HG03095 (cell line): Measurements from ENCODE around the gene KLC4.
"Not testable (repeated sequence)": the region's sequence is repeated elsewhere in the genome, so short reads cannot be mapped to it uniquely, and the experiment has no call there.

Source experiments
- ATAC-seq: cut with Tn5 transposase; IDR thresholded peaks from one replicate; pipeline ENCODE4 v1.9.1; 2021; ENCODE audit warnings: moderate library complexity; ENCODE audit not compliant: unreplicated experiment

The KLC4 gene

DNA sequence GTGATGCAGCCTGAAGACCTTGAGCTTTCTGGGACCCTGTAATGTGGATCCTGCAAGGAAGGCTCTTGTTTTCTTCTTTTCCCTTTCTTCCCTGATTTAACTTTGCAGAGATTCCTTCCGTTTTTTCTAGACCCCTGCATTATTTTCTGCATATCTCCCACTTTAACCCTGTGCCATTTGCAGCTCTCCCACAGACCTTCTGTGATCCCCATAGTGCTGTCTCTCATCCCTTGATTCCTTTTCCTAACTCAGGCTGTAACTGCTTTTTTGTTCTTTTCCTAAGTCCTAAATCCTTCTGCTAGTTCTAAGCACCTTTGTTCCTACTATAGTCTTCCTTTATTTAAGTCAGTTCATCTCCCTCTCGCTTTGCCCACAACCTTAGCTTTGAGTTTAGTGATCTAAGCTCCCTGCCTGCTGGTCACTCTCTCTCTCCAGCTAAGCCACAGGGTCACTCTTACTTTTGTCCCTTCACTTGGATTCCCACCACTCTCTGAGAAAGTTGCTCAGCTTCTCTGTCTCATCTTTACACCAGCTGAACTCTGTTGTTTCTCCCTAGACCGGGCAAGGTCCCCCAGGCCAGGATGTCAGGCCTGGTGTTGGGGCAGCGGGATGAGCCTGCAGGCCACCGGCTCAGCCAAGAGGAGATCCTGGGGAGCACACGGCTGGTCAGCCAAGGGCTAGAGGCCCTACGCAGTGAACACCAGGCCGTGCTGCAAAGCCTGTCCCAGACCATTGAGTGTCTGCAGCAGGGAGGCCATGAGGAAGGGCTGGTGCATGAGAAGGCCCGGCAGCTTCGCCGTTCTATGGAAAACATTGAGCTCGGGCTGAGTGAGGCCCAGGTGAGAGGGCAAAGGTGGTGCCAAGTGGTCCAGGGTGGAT lies 1.6 kb downstream of the KLC4 start:
- no peak for ATAC-seq

DNA sequence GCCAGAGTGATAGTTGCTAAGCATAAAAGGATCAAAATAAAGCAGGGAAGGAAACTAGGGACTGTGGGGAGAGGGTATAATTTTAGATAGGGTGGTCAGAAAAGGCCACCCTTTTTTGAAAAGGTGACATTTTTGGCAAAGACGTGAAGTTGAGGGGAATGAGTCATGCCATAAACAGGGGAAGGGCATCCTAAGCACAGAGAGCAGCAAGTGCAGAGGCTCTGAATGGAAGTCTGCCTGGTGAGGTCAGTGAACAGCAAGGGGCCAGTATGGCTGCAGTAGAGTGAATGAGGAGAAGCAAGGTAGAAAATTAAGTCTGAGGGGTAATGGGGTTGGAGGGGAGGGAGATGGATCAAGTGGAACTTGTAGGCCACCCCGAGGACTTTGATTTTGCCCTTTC lies 2.4 kb downstream of the KLC4 start:
- ATAC-seq: no peak

- no peak for ATAC-seq
Observed at GRCh38 chr6:43062818-43063217, 3.4 kb downstream of the KLC4 start.

GRCh38 chr6:43070028-43070632 lies 10.7 kb downstream of the KLC4 start:
- ATAC-seq: no peak

DNA sequence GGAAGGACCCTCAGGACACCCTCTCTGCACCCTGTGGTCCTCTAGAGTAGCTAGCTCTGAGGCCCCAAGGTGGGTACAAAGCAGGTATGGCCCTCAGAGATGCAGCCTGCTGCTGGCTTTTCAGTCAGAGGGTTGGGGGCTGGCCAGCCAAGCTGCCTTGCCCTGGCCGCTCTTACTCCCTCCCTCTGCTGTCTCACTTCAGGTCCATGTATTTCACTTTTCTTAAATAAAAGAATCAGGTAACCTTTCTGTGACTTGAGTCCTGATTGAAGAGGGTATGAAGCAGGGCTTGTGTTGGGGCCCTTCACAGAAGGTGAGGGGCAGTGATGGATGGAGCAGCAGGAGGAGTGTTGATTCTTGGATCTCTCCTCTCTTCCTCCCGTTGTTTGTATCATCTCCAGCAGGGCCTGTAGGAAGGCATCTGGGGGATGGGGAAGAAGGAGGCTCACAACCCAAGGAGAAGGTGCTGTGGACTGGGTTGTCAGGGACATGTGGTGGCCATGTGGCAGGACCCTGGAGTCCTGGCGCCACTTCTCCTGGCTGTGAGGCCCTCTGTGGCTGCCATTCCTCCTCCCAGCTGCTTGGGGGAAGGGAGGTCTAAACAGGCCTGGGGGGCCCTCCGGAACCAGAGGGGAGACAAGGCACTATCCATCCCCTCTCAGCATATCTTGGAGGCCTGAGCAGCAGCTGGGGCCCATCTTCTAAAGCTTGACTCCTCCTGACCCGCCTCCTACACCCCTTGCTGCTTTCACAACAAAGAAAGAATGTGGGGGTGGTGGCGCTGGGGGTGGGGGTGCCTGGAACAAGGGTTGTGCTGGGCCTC lies 15.6 kb downstream of the KLC4 start:
- ATAC-seq: no peak

- ATAC-seq: no peak
Observed at GRCh38 chr6:43075670-43076463, 16.4 kb downstream of the KLC4 start, which contains the start of gene PTK7. Gene PTK7, plus strand, starts transcription at chr6:43076314. Its CDS starts 175 bp downstream, at chr6:43076489.

GRCh38 chr6:43076464-43077332 lies 17.3 kb downstream of the KLC4 start:
- no peak for ATAC-seq

- no peak for ATAC-seq
Observed at GRCh38 chr6:43077333-43077809, 17.9 kb downstream of the KLC4 start.

- ATAC-seq: no peak
Observed at GRCh38 chr6:43077981-43078511, 18.6 kb downstream of the KLC4 start.

- no peak for ATAC-seq
Observed at GRCh38 chr6:43078691-43079090, 19.3 kb downstream of the KLC4 start.

- no peak for ATAC-seq
Observed at GRCh38 chr6:43081043-43081442, 21.6 kb downstream of the KLC4 start.

DNA sequence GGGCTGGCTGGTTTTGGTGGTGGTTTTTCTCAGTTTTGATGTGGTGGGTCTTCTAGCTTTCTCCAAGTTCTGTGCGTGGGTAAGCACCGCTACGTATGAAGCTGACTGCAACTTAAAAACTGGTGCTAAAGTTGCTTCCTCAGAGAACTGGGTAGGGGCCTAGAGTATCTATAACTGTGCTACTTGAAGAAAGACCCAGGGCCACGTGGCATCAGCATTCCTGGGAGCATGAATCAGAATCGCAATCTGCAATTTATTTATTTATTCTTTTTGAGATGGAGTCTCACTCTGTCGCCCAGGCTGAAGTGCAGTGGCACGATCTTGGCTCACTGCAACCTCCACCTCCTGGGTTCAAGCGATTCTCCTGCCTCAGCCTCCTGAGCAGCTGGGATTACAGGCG lies 22.5 kb downstream of the KLC4 start:
- ATAC-seq: not testable (repeated sequence)

DNA sequence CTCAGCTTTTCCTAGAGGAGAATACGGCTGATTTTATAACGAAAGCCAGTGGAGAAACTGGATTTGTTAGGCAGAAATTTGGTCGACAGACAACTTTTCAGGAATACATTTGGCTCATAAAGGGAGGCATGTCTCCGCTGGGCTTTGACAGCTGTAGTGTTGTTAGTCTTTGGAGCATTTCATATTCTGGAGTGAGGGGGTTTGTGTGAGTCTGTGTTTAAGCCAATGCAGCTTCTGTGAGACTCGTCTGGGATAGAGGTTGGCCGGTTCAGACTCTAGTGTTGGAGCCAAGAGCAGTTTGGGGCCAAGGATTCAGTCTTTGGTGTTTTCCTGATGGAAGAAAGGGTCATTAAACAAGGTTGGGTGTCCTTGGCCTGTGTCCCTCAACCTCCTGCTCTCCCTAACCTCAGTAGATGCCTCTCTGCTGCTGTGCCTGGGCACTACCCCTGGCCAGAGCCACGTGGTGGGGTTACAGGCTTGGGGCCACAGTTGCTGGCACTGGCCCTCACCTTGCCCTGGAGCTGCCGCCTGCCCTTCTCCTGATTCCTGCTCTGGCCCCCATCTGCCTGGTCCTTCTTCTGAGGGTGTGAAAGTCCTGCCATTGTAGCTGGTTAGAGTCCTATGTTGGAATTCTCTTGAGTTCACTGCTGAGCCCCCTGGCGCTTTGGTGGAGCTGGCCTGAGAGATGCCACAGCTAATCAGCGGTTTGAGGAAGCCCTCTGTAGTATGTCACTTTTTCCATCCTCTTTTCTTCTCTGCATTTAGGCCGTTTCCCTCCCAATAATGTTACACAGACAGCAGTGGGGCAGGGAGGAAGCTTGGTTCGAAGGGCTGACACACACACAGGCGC lies 23.6 kb downstream of the KLC4 start:
- no peak for ATAC-seq

GRCh38 chr6:43086022-43086658 lies 26.7 kb downstream of the KLC4 start:
- ATAC-seq: no peak

- no peak for ATAC-seq
Observed at GRCh38 chr6:43088654-43089056, 29.2 kb downstream of the KLC4 start.

GRCh38 chr6:43089467-43089866 lies 30.0 kb downstream of the KLC4 start:
- ATAC-seq: no peak

DNA sequence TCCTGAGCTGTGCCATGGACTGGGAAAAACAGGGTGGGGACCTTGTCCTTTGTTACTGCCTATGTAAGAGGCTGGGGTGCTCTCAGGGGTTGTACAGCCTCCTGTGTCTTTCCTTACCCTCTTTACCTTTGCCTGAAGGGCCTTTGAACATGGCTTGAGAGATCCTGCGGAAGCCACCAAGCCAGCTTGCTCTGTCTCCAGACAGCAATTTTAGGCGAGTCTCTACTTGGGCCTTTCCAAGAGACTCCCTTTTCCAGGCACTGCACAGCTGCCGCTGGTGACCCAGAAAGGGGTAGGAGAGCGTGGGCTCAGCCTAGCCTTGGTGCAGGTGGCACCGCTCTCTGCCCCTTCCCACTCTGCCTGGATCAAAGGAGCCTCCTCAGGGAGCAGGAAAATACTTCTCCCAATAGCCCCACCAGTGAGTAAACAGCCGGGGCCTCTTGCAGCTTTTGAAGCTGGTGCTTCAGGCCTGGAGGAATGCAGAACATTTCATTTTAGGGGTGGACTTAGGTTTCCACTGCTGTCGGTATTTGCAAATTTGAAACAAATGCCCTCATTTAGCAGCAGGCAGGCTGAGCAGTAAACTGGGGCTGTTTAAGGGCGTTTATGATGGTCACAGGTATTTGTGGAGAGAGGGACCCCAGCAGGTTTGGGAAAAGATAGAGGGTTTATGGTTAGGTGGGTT lies 30.6 kb downstream of the KLC4 start:
- no peak for ATAC-seq
